H9 (cell line): ENCODE measurements around the gene SREBF1. TPM values are rescaled to one million over a fixed set of nuclear protein-coding genes. Genes with fewer than 3 reads are reported as not detected.

Source experiments
- DNase-seq: peaks from one replicate; pipeline ENCODE4 v3.0.0-alpha.2; 2017
- H2AFZ ChIP-seq: one replicate; pipeline ENCODE4 v1.6.1; 2013; ENCODE audit warnings: mild to moderate bottlenecking, low read length, control low read depth, moderate library complexity
- H2AK5ac ChIP-seq: 2 replicates; pipeline ENCODE4 v1.6.1; 2013; ENCODE audit warnings: low read length, control low read depth, mixed read lengths; ENCODE audit not compliant: insufficient read length
- H2BK120ac ChIP-seq: one replicate; pipeline ENCODE4 v1.6.1; 2013; ENCODE audit warnings: low read depth, mild to moderate bottlenecking, low read length, control low read depth, inconsistent platforms; ENCODE audit not compliant: poor library complexity, severe bottlenecking
- H2BK12ac ChIP-seq: 2 replicates; pipeline ENCODE4 v1.6.1; 2013; ENCODE audit warnings: low read length, control low read depth, mixed read lengths, low read depth; ENCODE audit not compliant: insufficient read length
- H2BK15ac ChIP-seq: 2 replicates; pipeline ENCODE4 v1.6.1; 2013; ENCODE audit warnings: low read depth, low read length, control low read depth
- H2BK20ac ChIP-seq: one replicate; pipeline ENCODE4 v1.6.1; 2013; ENCODE audit warnings: low read depth, mild to moderate bottlenecking, low read length, control low read depth, inconsistent platforms; ENCODE audit not compliant: poor library complexity, severe bottlenecking
- H2BK5ac ChIP-seq: 2 replicates; pipeline ENCODE4 v1.6.1; 2013; ENCODE audit warnings: low read length, control low read depth, mixed read lengths; ENCODE audit not compliant: insufficient read length
- H3K14ac ChIP-seq: 2 replicates; pipeline ENCODE4 v1.6.1; 2013; ENCODE audit warnings: low read length, control low read depth; ENCODE audit not compliant: insufficient read depth
- H3K18ac ChIP-seq: 2 replicates; pipeline ENCODE4 v1.6.1; 2013; ENCODE audit warnings: low read depth, mild to moderate bottlenecking, mixed read lengths, low read length, control low read depth; ENCODE audit not compliant: insufficient read length
- H3K23ac ChIP-seq: 2 replicates; pipeline ENCODE4 v1.6.1; 2013; ENCODE audit warnings: low read length, control low read depth, mixed read lengths, low read depth; ENCODE audit not compliant: insufficient read length
- H3K23me2 ChIP-seq: 2 replicates; pipeline ENCODE4 v1.6.1; 2013; ENCODE audit warnings: low read depth, mild to moderate bottlenecking, mixed read lengths, low read length, control low read depth; ENCODE audit not compliant: insufficient read length, poor library complexity, severe bottlenecking
- H3K27ac ChIP-seq: 2 replicates; pipeline ENCODE4 v1.5.1; 2013; ENCODE audit warnings: low read length, control low read depth, mixed read lengths, low read depth; ENCODE audit not compliant: insufficient read length
- H3K27me3 ChIP-seq: 2 replicates; pipeline ENCODE4 v1.6.1; 2013; ENCODE audit warnings: low read length, control low read depth, inconsistent platforms; ENCODE audit not compliant: insufficient read depth
- H3K4ac ChIP-seq: 2 replicates; pipeline ENCODE4 v1.6.1; 2013; ENCODE audit warnings: low read depth, mild to moderate bottlenecking, control low read depth, inconsistent platforms, low read length, moderate library complexity
- H3K4me1 ChIP-seq: 2 replicates; pipeline ENCODE4 v1.6.1; 2013; ENCODE audit warnings: low read length, control low read depth, inconsistent platforms; ENCODE audit not compliant: insufficient read depth
- H3K4me2 ChIP-seq: 2 replicates; pipeline ENCODE4 v1.6.1; 2013; ENCODE audit warnings: low read length, control low read depth, mixed read lengths; ENCODE audit not compliant: insufficient read length, insufficient read depth
- H3K56ac ChIP-seq: 2 replicates; pipeline ENCODE4 v1.6.1; 2013; ENCODE audit warnings: low read depth, mild to moderate bottlenecking, mixed read lengths, low read length, control low read depth; ENCODE audit not compliant: insufficient read length
- H3K79me1 ChIP-seq: 2 replicates; pipeline ENCODE4 v1.6.1; 2013; ENCODE audit warnings: low read depth, mild to moderate bottlenecking, moderate library complexity, low read length, control low read depth, inconsistent platforms; ENCODE audit not compliant: insufficient read depth, poor library complexity, severe bottlenecking
- H3K79me2 ChIP-seq: 2 replicates; pipeline ENCODE4 v1.6.1; 2013; ENCODE audit warnings: low read length, control low read depth, inconsistent platforms; ENCODE audit not compliant: insufficient read depth
- H3K9ac ChIP-seq: 2 replicates; pipeline ENCODE4 v1.6.1; 2013; ENCODE audit warnings: low read length, control low read depth, mixed read lengths; ENCODE audit not compliant: insufficient read length; ENCODE audit errors: extremely low read depth
- H3K9me3 ChIP-seq: one replicate; pipeline ENCODE4 v1.6.1; 2013; ENCODE audit warnings: low read depth, low read length, inconsistent platforms; ENCODE audit not compliant: control insufficient read depth
- H3T11ph ChIP-seq: one replicate; pipeline ENCODE4 v1.6.1; 2013; ENCODE audit warnings: mild to moderate bottlenecking, low read length, control low read depth, inconsistent platforms
- H4K20me1 ChIP-seq: one replicate; pipeline ENCODE4 v1.6.1; 2013; ENCODE audit not compliant: control insufficient read depth, insufficient read length, insufficient read depth
- H4K5ac ChIP-seq: 2 replicates; pipeline ENCODE4 v1.6.1; 2013; ENCODE audit warnings: low read depth, mild to moderate bottlenecking, mixed read lengths, low read length, control low read depth; ENCODE audit not compliant: insufficient read length
- H4K8ac ChIP-seq: replicated peaks from 2 replicates; pipeline ENCODE4 v1.6.1; 2013; ENCODE audit warnings: low read length, control low read depth, mixed read lengths, low read depth; ENCODE audit not compliant: insufficient read length
- H4K91ac ChIP-seq: 2 replicates; pipeline ENCODE4 v1.6.1; 2013; ENCODE audit warnings: low read depth, mild to moderate bottlenecking, moderate library complexity, mixed read lengths, low read length, control low read depth; ENCODE audit not compliant: insufficient read length
- H3K27ac Mint-ChIP-seq, 3 experiments: 2 replicates in 2 of 3; 3 replicates in 1 of 3; pipeline ENCODE4 v1.8.0; 2020 to 2021; ENCODE audit warnings: mixed read lengths in 3 of 3, mild to moderate bottlenecking in 1 of 3, moderate library complexity in 1 of 3
- H3K27me3 Mint-ChIP-seq: 2 replicates; pipeline ENCODE4 v1.8.0; 2021; ENCODE audit warnings: low read depth, mild to moderate bottlenecking, moderate library complexity, mixed read lengths
- H3K36me3 Mint-ChIP-seq, 3 experiments: 2 replicates in 2 of 3; 3 replicates in 1 of 3; pipeline ENCODE4 v1.8.0; 2020 to 2021; ENCODE audit warnings: low read depth in 3 of 3, mixed read lengths in 3 of 3; ENCODE audit not compliant: insufficient read depth in 1 of 3
- H3K4me1 Mint-ChIP-seq, 2 experiments: 2 replicates each; pipeline ENCODE4 v1.8.0; 2020; ENCODE audit warnings: mixed read lengths in 2 of 2
- H3K4me3 Mint-ChIP-seq, 2 experiments: 2 replicates in 1 of 2; 3 replicates in 1 of 2; pipeline ENCODE4 v1.8.0; 2020 to 2021; ENCODE audit warnings: mild to moderate bottlenecking in 2 of 2, mixed read lengths in 2 of 2, moderate library complexity in 1 of 2
- H3K9me3 Mint-ChIP-seq, 2 experiments: 2 replicates in 1 of 2; 3 replicates in 1 of 2; pipeline ENCODE4 v1.8.0; 2020; ENCODE audit warnings: mild to moderate bottlenecking in 2 of 2, mixed read lengths in 2 of 2, moderate library complexity in 1 of 2
- WGBS: extraction: QIAGEN DNeasy Blood & Tissue Kit; methylation state at CpG from one replicate; pipeline ENCODE4 v1.1.7; 2013; ENCODE audit warnings: missing lambda C conversion rate, low lambda C conversion rate, mixed read lengths; ENCODE audit not compliant: insufficient read length; ENCODE audit errors: extremely low coverage; 5-methylcytosine and 5-hydroxymethylcytosine counted together
- total RNA-seq: library from RNA; stranded (reverse); gene quantifications from 2 replicates; pipeline ENCODE4 v1.2.1, GENCODE V29; 2021
- TF ChIP-seq, protein P1 (sequence below): fragments of 200-600 bp; sonication (generic); conservative IDR thresholded peaks from 3 replicates; pipeline ENCODE4 v1.8.0; 2021; ENCODE audit warnings: antibody characterized with exemption, mild to moderate bottlenecking

SREBF1 gene
- total RNA-seq, 1 experiment from 2014 or later: 81.9 TPM

DNA sequence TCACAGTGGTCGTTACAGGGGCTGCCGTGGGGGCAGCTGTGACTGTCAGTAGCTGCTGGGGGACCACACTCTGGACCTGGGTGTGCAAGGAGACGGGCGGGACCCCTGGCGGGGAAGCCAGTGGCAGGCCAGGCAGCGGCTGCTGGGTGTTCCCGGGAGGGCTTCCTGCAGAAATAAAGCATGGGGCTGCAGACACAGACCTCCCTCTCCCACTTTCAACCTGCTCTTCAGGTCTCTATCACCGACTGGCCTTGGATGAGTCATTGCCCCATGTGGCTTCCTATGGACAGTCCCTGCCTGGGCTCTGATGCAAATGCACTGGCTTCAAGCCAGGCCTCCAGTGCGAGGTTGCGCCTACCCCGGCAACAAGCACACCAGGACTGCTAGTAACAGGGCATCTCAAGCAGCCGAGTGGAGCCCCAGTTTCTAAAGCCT lies 17.2 kb downstream of the SREBF1 start:
- H3K4me1 ChIP-seq: peaks cover 7% of the 10 kb centered on the region
- H3K4me1 Mint-ChIP-seq: peaks cover 29 to 55% of the 10 kb centered on the region in 2 experiments
- H4K20me1 ChIP-seq: peaks cover 2% of the 10 kb centered on the region
- no peak overlapping the region; a peak in 1 of 5 replicates for H3K4me3 Mint-ChIP-seq
- H3K4ac ChIP-seq: no peak overlapping the region
- no peaks in the 10 kb centered on the region for H3K27me3 Mint-ChIP-seq
- no CpG with 5 or more reads among the region's 12 CpGs for WGBS
- peaks cover 13% of the 10 kb centered on the region for H3K79me1 ChIP-seq
- no peak overlapping the region for H3T11ph ChIP-seq
- H3K23me2 ChIP-seq: peaks cover 9% of the 10 kb centered on the region
- no peak overlapping the region for H3K9ac ChIP-seq
- no peaks in the 10 kb centered on the region for H3K9me3 Mint-ChIP-seq
- TF ChIP-seq, protein P1, sequence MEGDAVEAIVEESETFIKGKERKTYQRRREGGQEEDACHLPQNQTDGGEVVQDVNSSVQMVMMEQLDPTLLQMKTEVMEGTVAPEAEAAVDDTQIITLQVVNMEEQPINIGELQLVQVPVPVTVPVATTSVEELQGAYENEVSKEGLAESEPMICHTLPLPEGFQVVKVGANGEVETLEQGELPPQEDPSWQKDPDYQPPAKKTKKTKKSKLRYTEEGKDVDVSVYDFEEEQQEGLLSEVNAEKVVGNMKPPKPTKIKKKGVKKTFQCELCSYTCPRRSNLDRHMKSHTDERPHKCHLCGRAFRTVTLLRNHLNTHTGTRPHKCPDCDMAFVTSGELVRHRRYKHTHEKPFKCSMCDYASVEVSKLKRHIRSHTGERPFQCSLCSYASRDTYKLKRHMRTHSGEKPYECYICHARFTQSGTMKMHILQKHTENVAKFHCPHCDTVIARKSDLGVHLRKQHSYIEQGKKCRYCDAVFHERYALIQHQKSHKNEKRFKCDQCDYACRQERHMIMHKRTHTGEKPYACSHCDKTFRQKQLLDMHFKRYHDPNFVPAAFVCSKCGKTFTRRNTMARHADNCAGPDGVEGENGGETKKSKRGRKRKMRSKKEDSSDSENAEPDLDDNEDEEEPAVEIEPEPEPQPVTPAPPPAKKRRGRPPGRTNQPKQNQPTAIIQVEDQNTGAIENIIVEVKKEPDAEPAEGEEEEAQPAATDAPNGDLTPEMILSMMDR: no peak
- H2AFZ ChIP-seq: no peak overlapping the region
- no peak overlapping the region for H3K23ac ChIP-seq
- no peak overlapping the region for H3K14ac ChIP-seq
- H2BK15ac ChIP-seq: no peak overlapping the region
- no peak overlapping the region for H4K8ac ChIP-seq
- no peaks in the 10 kb centered on the region for H3K27me3 ChIP-seq
- H4K5ac ChIP-seq: no peak overlapping the region
- no peak overlapping the region for H3K56ac ChIP-seq
- no peak overlapping the region for H4K91ac ChIP-seq
- no peak overlapping the region for H3K4me2 ChIP-seq
- H2BK20ac ChIP-seq: no peak overlapping the region
- H3K18ac ChIP-seq: no peak overlapping the region
- no peak overlapping the region for H2AK5ac ChIP-seq
- no peak overlapping the region for H2BK12ac ChIP-seq
- peaks cover 6% of the 10 kb centered on the region; the same call in 1 of the 2 replicates for H3K79me2 ChIP-seq
- no peak overlapping the region for H2BK120ac ChIP-seq
- no peak overlapping the region for H3K27ac ChIP-seq
- H3K9me3 ChIP-seq: no peaks in the 10 kb centered on the region
- H3K36me3 Mint-ChIP-seq: peaks cover 26 to 60% (median 54%) of the 10 kb centered on the region in 3 experiments
- peak; percentile 85 for DNase-seq
- H3K27ac Mint-ChIP-seq: no peak overlapping the region
- no peak overlapping the region for H2BK5ac ChIP-seq
